HG02610 (cell line): ENCODE measurements around the gene SYK.

Experiments
- ATAC-seq: cut with Tn5 transposase; IDR thresholded peaks from one replicate; pipeline ENCODE4 v1.9.1; 2021; ENCODE audit warnings: mild to moderate bottlenecking, moderate library complexity; ENCODE audit not compliant: unreplicated experiment

Gene SYK

DNA sequence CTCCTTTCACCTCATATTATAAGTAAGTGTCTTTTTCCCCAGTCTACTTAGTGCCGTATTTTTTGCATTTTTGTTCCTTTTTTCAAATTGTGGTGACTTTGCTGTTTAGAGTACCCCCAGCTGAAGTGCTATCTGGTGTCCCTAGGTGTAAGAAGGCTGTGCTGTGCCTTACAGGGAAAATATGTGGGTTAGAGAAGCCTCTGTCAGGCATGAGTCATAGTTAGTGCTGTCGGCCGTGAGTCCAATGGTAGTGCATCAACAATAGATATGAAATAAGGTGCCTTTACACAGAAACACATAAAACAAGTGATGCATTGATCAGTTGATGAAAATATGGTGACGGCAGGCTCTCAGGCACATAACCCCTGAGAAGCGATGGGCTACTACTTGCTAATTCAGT lies 20.1 kb downstream of the SYK start:
- ATAC-seq: no peak

DNA sequence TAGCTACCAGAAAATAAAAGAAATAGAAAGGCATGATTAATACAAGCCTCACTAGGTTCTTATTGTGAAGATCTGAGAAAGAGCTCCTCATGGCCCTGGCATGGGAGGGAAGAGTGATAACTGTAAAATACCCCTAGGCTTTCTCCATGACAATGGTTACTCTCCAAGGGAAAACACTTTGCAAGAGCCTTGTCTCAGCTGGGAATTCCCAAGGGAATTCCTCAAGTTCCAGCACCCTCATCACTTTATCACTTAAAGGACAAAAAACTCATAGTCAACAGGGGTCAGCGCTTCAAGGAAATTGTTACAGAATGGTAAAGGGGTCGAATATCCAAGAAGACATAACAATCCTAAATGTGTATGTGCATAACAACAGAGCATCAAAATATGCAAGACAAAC lies 21.2 kb downstream of the SYK start:
- ATAC-seq: no peak

DNA sequence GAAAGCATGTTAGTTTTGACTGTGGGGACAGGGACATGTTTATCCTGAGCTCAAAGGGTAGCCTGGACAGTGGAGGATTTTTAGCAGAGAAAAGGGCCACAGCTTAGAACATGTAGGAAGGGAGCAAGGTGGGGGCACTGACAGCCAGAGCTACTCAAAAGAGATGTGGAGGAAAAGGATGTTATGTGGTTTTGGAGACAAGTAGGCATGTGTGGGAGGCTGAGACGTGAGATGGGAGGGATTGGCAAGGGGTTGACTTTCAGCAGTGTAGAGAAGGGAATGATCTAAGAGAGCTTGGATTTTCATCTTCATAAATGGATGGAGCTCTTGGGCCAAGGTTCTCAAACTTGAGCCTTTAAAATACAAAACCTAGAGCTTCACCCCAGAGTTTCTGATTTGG lies 24.0 kb downstream of the SYK start:
- no peak for ATAC-seq

DNA sequence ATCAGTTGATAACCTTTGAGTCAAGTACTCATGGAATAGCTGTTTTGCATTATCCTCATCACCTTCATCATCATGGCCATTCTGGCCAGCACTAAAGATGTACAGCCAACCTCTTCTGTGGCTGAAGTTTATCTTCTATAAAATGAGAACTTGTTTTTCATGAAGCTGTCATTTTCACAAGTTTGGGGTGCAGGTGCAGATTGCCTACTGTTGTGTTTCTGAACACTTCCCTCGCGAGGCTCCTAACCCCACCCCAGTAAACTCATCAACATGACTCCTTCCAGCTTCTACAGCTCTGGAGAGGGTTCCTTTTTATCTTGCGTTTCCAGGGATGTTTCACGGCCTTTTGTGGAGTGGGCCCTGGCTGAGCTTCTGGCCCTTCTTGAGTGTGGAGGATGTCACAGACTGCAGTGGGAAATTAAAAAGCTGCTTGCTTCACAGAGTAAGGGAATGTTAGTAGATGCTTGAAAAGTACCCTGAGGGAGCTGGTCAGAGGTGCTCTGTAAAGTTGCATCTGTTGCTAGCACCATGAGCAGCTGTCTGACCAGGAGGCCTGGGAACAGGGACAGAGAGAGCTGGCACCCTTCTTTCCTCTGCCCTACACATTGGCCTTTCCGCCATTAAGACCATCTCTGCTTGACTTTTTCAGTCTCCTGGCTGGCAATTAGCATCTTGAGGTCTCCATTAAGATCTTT lies 24.9 kb downstream of the SYK start:
- ATAC-seq: no peak

DNA sequence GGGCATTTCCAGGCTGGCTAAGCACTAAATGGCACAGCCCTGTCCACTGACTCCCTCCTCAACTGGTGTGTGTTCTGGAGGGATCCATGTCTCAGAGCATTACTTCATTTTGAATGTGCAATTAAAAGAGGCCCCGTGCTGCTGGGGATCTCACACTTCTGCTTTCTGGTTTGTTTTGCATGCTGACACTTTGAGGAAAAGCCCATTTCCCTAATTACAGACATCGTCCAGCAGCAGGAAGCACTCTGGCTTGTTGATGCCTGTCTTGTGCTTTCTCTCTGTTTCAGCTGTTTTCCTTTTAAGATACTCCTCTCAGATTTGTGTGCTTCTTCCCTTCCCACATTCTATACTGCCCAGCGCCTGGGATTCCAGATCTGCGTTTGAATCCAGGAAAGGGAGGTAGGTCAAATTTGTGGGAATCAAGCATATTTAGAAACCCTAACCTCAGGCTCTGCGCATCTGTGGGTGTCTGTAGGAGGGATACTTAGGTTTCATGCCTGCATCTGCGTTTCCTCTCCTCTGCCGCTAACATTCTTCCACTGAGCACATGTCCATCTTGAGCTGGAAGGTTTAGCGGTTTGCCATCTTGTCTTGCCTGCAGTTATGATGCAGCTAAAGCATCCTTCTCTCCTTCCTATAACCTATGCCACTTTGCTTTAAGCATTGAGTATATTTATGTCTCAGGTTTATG lies 25.7 kb downstream of the SYK start:
- peak; percentile 67 for ATAC-seq

DNA sequence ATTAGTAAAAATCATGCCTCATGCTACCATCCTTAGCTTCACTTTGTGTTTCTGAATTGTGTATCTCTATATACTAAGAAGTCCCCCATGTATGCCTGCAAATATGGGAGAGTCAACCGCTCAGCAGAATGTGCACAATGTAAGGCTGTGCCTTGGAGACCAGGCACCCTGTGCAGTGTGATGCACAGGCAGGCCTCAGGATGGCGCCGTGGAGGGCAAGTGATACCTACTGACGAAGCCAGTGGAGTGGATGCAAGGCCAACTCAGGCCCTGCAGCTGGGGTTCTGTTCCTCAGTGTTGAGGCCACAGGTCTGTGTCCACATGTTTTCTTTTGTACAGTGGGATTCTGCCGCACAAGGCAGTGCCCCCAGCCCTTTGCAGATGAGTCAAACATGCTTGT lies 28.4 kb downstream of the SYK start:
- no peak for ATAC-seq

DNA sequence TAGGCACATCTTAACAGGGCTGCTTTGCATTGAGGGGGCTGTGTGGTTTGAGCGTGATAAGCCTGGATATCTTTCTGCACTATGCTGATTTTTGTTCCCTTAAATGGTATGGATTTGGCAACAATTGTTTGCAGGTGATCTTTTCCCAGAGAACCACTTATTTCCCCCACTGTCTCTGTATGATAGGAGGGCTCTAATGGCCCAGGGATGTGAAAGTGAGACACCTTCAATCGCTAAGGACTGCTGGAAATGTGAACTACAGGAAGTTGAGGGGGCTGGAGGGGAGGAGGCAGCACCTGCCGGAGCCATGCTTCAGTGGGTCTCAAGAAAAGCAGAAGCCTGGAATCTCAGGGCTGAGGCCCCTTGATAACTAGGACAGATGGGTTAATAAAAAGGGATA lies 29.4 kb downstream of the SYK start:
- peak; percentile 58 for ATAC-seq

DNA sequence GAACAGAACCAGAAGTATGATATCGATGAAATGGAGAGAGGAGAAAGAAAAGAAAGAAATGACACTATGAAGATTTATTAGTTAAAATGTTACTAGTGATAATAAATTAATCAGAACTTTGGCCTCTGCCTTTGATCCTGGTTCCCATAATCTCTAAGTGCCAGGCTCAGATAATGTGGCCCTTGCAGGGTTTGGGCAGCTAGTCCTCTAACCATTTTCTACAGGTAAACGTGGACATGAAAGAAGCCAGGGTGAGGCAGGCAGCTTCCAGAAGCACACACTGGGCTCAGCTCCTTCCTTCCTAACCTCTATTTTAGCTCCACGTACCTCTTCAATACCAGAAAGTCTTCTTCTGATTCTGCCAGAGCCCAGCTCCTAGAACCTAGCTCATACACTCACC lies 30.6 kb downstream of the SYK start:
- no peak for ATAC-seq

DNA sequence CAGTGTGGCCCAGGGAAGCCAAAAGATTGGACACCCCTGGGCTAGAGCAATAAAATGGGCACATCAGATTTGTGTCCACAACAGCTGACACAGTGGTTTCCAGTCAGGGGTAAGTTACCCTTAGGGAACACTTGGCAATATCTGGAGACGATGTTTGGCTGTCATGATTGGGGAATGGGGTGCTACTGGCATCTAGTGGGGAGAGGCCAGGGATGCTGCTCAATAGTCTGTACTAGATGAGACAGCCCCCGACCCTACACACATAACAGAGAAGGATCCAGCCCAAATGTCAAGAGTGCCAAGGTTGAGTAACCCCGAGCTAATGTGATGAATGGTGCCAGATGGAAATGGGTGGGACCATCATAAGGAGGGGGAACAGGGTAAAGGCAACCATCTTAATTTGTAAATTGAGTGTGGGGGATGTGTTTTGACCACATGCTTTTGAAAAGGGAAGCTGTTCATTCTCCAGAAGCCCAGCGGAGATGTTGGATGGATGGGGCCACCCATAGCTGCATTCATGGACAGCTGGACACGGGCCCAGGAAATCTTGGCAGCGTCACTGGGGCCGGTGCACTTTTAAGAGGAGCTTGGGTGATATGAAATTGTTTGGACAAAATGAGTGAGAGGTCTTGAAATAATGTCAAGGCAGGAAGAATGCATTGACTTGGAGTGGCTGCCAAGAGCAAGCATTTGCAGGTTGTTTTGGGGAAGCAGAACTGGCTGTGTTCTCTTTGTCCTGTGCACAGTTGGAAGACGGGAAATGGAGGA lies 33.4 kb downstream of the SYK start:
- ATAC-seq: no peak

DNA sequence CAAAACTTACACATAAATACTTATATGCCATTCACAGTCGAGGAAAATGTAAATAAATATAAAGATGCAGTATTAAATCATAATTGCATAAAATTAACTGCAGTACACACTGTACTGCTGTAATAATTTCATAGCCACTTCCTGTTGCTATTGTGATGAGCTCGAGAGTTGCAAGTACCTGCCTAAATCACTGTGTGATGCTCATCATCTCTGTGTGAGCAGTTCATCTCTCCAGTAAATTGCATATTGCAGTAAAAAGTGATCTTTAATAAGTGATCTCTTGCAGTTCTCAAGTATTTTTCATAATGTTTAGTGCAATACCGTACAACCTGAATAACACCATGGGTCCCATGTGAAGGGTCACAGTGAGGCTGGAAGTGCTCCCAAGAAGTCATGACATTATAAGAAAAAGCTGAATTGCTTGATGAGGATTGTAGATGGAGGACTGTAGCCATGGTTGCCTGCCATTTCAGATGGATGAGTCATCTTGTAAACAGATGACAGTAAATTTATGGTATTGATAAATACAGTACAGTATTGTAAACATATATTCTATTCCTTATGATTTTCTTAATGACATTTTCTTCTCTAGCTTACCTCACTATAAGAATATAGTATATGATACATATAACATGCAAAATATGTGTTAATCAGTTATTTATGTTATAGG lies 34.9 kb downstream of the SYK start:
- no peak for ATAC-seq

DNA sequence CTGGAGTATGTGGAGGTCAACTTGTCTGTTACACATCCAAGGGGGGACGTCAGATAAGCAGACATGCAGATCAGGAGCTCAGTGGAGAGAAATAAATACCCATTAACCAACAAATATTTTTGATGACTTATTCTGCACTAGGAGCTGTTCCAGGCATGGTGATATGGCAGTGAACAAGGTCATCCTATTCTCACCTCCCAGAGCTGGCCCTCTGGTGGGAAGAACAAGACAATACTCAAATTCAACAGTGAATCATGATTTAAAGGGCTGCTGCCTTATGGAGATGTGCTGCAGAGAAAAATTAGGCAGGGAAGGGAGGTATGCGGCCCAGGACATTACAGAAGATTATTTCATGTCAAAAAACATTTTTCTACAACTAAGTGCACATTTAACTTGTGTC lies 36.5 kb downstream of the SYK start:
- no peak for ATAC-seq

DNA sequence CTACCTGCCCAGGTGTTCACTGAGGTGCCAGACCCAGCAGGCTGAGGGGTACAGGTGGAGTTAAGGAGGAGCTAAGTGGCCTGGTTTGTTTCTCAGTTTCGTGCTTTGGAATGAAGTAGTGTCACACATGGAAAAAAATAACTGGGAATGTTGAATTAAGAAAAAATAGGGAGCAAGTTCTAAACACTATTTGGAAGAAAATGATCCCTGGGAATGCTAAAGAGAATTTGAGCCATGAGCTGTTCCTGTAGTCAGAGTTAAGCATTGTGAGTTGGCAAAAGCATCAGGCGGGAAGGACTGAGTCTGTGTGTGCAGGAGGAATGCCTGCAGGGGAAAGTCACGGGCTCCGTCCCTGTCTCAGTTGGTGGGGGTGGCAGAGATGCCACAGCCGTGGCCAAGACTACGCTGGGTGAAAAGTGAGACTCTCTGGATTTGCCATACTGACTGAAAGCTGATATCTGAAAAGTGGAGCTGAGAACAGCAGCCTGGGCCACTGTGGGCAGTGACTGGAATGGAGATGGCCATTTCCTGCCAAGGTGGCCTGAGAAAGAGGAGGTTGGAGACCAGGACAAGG lies 37.0 kb downstream of the SYK start:
- ATAC-seq: no peak

DNA sequence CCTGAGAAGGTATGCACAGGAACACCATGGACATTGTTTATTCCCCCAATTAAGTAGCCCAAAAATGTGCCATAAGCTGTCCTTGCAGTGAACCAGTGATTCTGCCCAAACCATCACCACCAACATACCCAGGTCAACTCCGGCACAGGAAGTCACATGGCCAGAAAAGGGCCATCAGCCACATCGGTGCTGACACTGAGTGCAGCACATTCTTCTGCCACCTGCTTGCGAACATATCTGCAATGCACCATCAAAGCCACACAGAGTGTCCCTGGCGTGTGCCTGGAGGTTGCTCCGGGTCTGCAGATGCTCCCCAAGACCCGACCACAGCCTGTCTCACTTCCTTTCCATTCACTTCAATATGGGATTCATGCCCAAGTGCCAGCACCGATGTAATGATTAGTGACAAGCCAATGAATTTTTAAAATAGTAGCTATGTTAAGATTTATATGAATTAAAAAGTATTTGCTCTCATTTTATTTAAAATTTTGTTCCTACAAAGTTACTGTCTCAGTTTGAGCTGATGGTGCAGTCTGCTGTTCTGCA lies 37.6 kb downstream of the SYK start:
- no peak for ATAC-seq

DNA sequence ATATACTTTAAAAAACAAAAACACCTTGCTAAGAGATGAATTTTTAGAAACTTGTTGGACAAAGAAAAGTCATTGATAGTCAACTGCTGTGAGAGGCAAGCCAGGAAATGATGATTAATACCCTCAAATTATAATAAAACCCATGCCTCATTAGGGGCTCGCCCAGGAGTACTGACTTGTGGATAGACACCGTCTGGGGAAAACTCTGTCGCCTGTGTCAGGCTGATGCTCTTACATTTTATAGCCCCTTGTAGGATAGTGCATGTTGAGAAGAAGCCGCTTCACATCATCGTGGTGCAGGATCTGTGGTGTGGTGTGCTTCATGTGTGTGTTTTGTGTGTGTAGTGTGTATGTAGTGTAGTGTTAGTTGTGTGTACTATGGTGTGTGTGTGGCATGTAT lies 39.1 kb downstream of the SYK start:
- ATAC-seq: no peak

DNA sequence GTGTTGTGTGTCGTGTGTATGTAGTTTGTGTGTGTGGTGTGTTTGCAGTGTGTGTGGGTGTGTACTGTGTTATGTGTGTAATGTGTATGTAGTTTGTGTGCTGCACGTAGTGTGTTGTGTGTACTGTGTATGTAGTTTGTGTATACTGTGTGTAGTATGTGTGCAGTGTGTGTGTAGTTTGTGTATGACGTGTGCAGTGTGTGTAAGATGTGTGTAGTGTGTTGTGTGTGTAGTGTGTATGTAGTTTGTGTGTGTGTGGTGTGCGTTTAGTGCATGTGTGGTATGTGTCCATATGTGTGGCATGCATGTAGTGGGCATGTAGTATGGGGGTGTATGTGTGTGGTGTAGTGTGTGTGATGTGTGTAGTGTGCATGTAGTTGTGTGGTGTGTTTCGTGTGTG lies 39.6 kb downstream of the SYK start:
- ATAC-seq: no peak

DNA sequence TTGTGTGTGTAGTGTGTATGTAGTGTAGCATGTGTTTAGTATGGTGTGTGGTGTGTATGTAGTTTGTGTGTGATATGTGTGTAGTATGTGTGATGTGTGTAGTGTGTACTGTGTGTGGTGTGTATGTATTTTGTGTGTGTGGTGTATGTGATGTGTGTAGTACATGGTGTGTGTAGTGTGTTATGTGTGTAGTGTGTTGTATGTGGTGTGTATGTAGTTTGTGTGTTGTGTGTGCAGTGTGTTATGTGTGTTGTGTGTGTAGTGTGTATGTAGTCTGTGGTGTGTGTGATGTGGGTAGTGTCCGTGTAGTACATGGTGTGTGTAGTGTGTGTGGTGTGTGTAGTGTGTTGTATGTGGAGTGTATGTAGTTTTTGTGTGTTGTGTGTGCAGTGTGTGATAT lies 40.0 kb downstream of the SYK start:
- no peak for ATAC-seq

DNA sequence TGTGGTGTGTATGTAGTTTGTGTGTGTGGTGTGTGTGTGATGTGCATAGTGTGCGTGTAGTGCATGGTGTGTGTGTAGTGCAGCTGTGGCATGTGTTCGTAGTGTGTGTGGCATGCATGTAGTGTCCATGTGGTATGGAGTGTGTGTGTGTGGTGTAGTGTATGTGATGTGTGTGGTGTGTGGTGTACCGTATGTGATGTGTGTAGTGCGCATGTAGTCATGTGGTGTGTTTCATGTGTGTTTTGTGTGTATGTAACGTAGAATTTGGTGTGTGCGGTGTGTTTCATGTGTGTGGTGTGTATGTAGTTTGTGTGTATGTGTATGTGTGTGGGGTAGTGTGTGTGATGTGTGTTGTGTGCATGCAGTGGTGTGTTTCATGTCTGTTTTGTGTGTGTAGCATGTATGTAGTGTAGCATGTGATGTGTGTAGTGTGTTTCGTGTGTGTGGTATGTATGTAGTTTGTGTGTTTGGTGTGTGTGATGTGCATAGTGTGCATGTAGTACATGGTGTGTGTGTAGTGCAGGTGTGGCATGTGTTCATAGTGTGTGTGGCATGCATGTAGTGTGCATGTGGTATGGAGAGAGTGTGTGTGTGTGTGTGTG lies 40.7 kb downstream of the SYK start:
- no peak for ATAC-seq

DNA sequence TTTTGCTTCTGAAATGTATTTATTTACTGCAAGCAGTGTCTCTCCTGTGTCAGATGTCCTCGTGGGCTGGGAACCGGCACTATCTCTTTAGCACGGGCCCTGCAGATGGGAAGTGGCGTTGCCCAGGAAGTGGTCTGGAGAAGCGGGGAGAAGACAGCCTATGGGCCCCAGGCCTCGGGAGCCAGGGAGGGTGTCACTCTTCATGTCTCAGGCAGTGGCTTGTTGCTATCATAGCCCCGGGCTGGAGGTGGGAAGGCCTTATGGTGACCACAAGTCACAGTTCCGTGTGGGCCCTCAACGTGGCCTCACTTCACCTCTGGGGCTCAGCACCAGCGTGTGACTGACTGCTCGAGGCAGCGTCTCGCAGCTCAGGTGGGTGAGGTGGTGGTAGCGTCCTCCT lies 41.4 kb downstream of the SYK start:
- no peak for ATAC-seq

DNA sequence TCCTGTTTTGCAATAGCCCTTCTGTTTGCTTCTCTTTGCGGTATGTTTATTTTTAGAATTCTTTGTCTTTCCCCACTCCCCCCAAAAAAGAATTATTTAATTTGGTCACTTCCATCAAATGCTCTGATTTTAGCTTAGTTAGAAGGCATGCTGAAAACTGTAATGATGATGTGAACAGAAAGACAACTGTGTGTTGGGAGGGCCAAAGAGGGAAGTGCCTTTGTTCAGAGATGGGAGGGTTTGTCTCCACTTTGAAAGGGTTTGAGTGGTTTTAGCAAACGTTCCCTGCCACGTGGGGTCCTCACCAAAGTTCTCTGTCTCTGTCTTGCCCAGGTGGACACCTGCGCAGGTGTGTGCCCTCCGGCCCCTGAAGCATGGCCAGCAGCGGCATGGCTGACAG lies 41.9 kb downstream of the SYK start:
- ATAC-seq: no peak

DNA sequence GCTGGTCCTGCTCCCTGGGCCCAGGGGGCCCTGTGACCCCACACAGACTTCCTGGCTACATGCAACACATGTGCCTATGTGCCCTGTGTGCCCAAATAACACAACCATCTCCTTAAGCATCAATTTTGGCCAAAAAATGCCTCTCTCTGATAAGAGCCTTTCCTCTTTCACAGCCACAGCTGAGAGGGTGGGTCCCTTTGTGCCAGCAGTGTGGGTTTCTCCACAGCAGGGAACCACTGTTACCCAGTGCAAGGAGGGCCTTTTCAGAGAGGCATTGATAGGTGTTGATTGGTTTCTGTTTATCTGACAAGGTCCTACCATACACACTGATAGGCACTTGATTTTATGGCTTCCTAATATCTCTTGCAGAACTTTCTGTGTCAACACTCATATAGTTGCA lies 42.7 kb downstream of the SYK start:
- ATAC-seq: no peak
